ENCODE data around the gene DKKL1.

- TF ChIP-seq CTCF (IDR thresholded peaks at IDR 0.05) (no peak), POLR2A (IDR thresholded peaks at IDR 0.05) (no peak)
Measured at GRCh38 chr19:49420227-49420626, 56.5 kb downstream of the DKKL1 start.
